MCF 10A (cell line): Measurements from ENCODE around the gene ALOX12B. TPM values are rescaled to one million over a fixed set of nuclear protein-coding genes. Genes with fewer than 3 reads are reported as not detected.

Experiments
- BruUV-seq: library from RNA; stranded (reverse); fragments of 400-500 nt; replicated peaks from 2 replicates; lab custom pipeline; 2021; lab: Mats Ljungman, UMichigan
- CTCF ChIA-PET: fragments of 300-600 bp; sonication (Branson Sonifier 250); formaldehyde crosslinking; extraction: SDS; loops from one replicate; lab custom pipeline; 2021; ENCODE audit warnings: antibody characterized with exemption, inconsistent platforms; lab: Yijun Ruan, JAX
- POLR2A ChIA-PET: fragments of 300-600, 350-650 bp; sonication (Branson Sonifier 250); formaldehyde crosslinking; extraction: SDS; loops from one replicate; lab custom pipeline; 2020; ENCODE audit warnings: antibody characterized with exemption, inconsistent platforms; lab: Yijun Ruan, JAX
- DNase-seq: peaks from one replicate; pipeline ENCODE4 v3.0.0-alpha.2; 2018; ENCODE audit not compliant: unreplicated experiment
- H3K27ac Mint-ChIP-seq: one replicate; pipeline ENCODE4 v1.8.0; 2022; ENCODE audit warnings: mild to moderate bottlenecking, low read depth, mixed read lengths; ENCODE audit not compliant: unreplicated experiment
- H3K27me3 Mint-ChIP-seq: one replicate; pipeline ENCODE4 v1.8.0; 2022; ENCODE audit warnings: mixed read lengths; ENCODE audit not compliant: insufficient read depth, unreplicated experiment
- H3K36me3 Mint-ChIP-seq: one replicate; pipeline ENCODE4 v1.8.0; 2022; ENCODE audit warnings: mild to moderate bottlenecking, moderate library complexity, mixed read lengths; ENCODE audit not compliant: insufficient read depth, unreplicated experiment
- H3K4me1 Mint-ChIP-seq: one replicate; pipeline ENCODE4 v1.8.0; 2022; ENCODE audit warnings: mixed read lengths; ENCODE audit not compliant: insufficient read depth, unreplicated experiment
- H3K4me3 Mint-ChIP-seq: one replicate; pipeline ENCODE4 v1.8.0; 2022; ENCODE audit warnings: mild to moderate bottlenecking, moderate library complexity, mixed read lengths; ENCODE audit not compliant: unreplicated experiment
- H3K9me3 Mint-ChIP-seq: one replicate; pipeline ENCODE4 v1.8.0; 2022; ENCODE audit warnings: mixed read lengths; ENCODE audit not compliant: unreplicated experiment
- CTCF ChIP-seq: fragments of 200-600 bp; IDR thresholded peaks from one replicate; pipeline ENCODE4 v1.8.0; 2022; ENCODE audit warnings: antibody characterized with exemption, mild to moderate bottlenecking; ENCODE audit not compliant: unreplicated experiment
- intact Hi-C: fragments of 100-400 bp; cut with micrococcal nuclease; formaldehyde crosslinking; loops from 2 replicates; pipeline ENCODE4 v1.14.1; 2022
- total RNA-seq: library from RNA; stranded (reverse); gene quantifications from 2 replicates; pipeline ENCODE4 v1.2.3, GENCODE V29; 2022

The ALOX12B gene
- total RNA-seq, 1 experiment from 2014 or later: 1.3 TPM

DNA sequence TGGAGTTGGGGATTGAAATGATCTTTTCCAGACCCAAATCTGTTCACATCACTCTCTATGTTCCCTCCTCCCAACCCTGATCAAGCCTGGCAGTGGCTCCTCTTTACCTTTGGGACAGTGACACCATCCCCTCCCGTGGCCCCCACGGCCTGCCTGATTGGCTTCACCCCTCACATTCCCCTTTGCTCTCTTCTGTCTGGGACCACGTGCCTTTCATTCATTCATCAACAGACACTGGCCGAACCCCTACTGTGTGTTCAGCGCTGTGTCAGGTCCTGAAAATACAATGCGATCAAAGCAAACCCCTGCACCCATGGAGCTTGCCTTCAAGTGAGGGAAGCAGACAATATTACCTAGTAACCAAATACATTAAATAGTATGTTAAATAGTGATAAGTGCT is 2.2 kb upstream of the ALOX12B start:
- H3K27me3 Mint-ChIP-seq: peaks cover 13% of the 10 kb centered on the region
- no peak for TF ChIP-seq CTCF
- ChIA-PET CTCF (interaction anchor here (0.7 to 10.0 kb wide), 7 partner anchors 9 to 652 kb away, joined by 3 to 233 read pairs (median 4); partner anchors contain the start of gene ALOXE3), POLR2A (interaction anchor here (1.2 kb wide), 1 partner anchor 66 kb away, joined by 3 read pairs; no protein-coding TSS in a partner anchor)
- no peak overlapping the region for H3K4me3 Mint-ChIP-seq
- peaks cover 9% of the 10 kb centered on the region for H3K36me3 Mint-ChIP-seq
- DNase-seq: no peak
- intact Hi-C loops: no loop called here
- peaks cover 5% of the 10 kb centered on the region for H3K4me1 Mint-ChIP-seq
- no TSS peak for BruUV-seq
- H3K9me3 Mint-ChIP-seq: no peaks in the 10 kb centered on the region
- no peak overlapping the region for H3K27ac Mint-ChIP-seq

- no peak for TF ChIP-seq CTCF
- Mint-ChIP-seq H3K4me1 (peaks cover 12% of the 10 kb centered on the region), H3K27ac (no peak overlapping the region), H3K27me3 (peaks cover 13% of the 10 kb centered on the region), H3K36me3 (peaks cover 4% of the 10 kb centered on the region), H3K9me3 (no peaks in the 10 kb centered on the region), H3K4me3 (no peak overlapping the region)
- BruUV-seq: no TSS peak
- ChIA-PET CTCF (interaction anchor here (0.5 to 10.0 kb wide), 7 partner anchors 9 to 800 kb away, joined by 3 to 233 read pairs (median 6); partner anchors contain the start of gene ALOXE3), POLR2A (interaction anchor here (0.6 to 1.9 kb wide), 7 partner anchors 14 to 362 kb away, joined by 3 to 5 read pairs (median 3); partner anchors contain the start of gene NAA38)
- no peak for DNase-seq
- intact Hi-C loops: no loop called here
Observed at GRCh38 chr17:8087952-8088230, 375 bp upstream of the ALOX12B start.

GRCh38 chr17:8084250-8084649 is 3.3 kb downstream of the ALOX12B start:
- H3K36me3 Mint-ChIP-seq: peaks cover 4% of the 10 kb centered on the region
- H3K9me3 Mint-ChIP-seq: no peaks in the 10 kb centered on the region
- CTCF ChIA-PET: interaction anchor here (0.9 to 6.2 kb wide), 13 partner anchors 9 to 101 kb away, joined by 3 to 44 read pairs (median 5); partner anchors contain the start of genes ALOXE3 and HES7
- H3K27ac Mint-ChIP-seq: no peak overlapping the region
- H3K4me3 Mint-ChIP-seq: no peak overlapping the region
- intact Hi-C loops: loop anchor here (5.0 kb wide), 1 partner anchor 218 kb away; no protein-coding TSS in a partner anchor
- peaks cover 12% of the 10 kb centered on the region for H3K4me1 Mint-ChIP-seq
- peaks cover 9% of the 10 kb centered on the region for H3K27me3 Mint-ChIP-seq
- no peak for TF ChIP-seq CTCF
- POLR2A ChIA-PET: interaction anchor here (1.8 kb wide), 1 partner anchor 35 kb away, joined by 6 read pairs; no protein-coding TSS in a partner anchor
- DNase-seq: peak; percentile 46
- no TSS peak for BruUV-seq

- POLR2A ChIA-PET: no interaction called here
- CTCF ChIA-PET: interaction anchor here (0.5 to 6.2 kb wide), 6 partner anchors 11 to 217 kb away, joined by 3 to 44 read pairs (median 13); partner anchors contain the start of gene ALOXE3
- BruUV-seq: no TSS peak
- Mint-ChIP-seq H3K4me1 (peaks cover 10% of the 10 kb centered on the region), H3K36me3 (peaks cover 4% of the 10 kb centered on the region), H3K27me3 (no peaks in the 10 kb centered on the region), H3K9me3 (no peaks in the 10 kb centered on the region), H3K27ac (no peak overlapping the region), H3K4me3 (no peak overlapping the region)
- no peak for TF ChIP-seq CTCF
- intact Hi-C loops: loop anchor here (5.0 kb wide), 1 partner anchor 220 kb away; no protein-coding TSS in a partner anchor
- DNase-seq: no peak
Observed at GRCh38 chr17:8082292-8082691, 5.2 kb downstream of the ALOX12B start.
